Measurements from ENCODE around the gene CAMK2D. TPM values are rescaled to one million over a fixed set of nuclear protein-coding genes. Genes with fewer than 3 reads are reported as not detected.

CAMK2D gene
- total RNA-seq, 2 donors from 2014 or later, result 85.0 to 92.9 TPM

DNA sequence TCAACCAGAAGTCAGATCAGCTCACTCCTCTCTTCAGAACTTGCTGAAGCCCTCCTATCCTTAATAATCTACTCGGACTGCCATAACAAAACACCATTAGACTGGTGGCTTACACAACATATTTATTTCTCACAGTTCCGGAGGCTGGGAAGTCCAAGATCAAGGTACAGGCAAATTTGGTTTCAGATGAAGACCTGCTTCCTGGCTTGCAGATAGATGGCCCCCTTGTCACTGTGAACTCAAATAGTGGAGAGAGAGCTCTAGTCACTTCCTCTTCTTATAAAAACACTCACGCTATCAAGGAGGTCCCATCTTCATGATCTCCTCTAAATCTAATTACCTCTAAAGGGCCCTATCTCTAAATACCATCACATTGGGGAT lies 125.1 kb downstream of the CAMK2D start:
- Mint-ChIP-seq H3K27ac (peak overlapping the region; percentile 58), H3K4me1 (ENCODE audit: low read depth) (peaks cover 50% of the 10 kb centered on the region), H3K27me3 (ENCODE audit: low read depth) (no peaks in the 10 kb centered on the region), H3K4me3 (peak overlapping the region; percentile 46 to 54), H3K9me3 (no peaks in the 10 kb centered on the region), H3K36me3 (ENCODE audit: insufficient read depth in 2 of 2) (peaks cover 2 to 4% of the 10 kb centered on the region in 2 donors)
- ATAC-seq (replicated peaks in 1 of 2), result peak; percentile 56 to 73
- DNase-seq, result no peak

DNA sequence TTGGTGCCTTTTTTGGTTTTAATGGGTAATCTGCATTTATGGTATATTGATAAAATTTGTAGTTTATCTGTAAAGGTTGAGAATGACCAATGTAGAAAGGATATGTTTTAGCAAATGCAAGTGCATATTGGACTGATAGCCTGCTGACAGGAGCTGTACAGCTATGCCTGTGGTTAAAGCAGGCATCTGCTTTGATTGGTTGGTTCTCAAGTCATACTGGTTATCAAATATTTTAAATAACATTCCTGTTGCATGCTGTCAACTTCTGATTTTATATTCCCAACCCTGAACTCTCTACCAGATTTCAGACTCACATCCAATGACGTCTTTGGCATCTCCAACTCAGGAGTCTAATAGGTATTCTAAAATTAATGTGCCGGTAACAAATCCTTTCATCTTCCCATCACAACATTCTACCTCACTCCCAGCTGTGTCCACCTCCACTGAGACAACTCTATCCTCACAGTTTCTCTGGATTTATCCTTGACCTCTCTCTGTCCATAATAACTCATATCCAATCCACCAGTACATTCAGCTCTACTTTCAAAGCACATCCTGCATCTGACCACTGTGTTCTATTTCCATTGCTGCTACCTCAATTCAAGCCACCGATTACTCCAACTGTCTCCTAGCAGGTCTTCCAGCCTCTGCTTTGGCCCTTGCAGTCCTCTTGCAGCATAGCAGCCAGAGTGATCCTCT lies 125.7 kb downstream of the CAMK2D start:
- DNase-seq, result no peak
- no peaks in the 10 kb centered on the region for H3K9me3 Mint-ChIP-seq
- ATAC-seq (replicated peaks in 1 of 2), result no peak
- H3K4me3 Mint-ChIP-seq, result no peak overlapping the region
- no peak overlapping the region for H3K27ac Mint-ChIP-seq
- H3K36me3 Mint-ChIP-seq (ENCODE audit: insufficient read depth in 2 of 2), result peaks cover 2 to 4% of the 10 kb centered on the region in 2 donors
- H3K27me3 Mint-ChIP-seq (ENCODE audit: low read depth), result no peaks in the 10 kb centered on the region
- H3K4me1 Mint-ChIP-seq (ENCODE audit: low read depth), result peaks cover 48% of the 10 kb centered on the region

DNA sequence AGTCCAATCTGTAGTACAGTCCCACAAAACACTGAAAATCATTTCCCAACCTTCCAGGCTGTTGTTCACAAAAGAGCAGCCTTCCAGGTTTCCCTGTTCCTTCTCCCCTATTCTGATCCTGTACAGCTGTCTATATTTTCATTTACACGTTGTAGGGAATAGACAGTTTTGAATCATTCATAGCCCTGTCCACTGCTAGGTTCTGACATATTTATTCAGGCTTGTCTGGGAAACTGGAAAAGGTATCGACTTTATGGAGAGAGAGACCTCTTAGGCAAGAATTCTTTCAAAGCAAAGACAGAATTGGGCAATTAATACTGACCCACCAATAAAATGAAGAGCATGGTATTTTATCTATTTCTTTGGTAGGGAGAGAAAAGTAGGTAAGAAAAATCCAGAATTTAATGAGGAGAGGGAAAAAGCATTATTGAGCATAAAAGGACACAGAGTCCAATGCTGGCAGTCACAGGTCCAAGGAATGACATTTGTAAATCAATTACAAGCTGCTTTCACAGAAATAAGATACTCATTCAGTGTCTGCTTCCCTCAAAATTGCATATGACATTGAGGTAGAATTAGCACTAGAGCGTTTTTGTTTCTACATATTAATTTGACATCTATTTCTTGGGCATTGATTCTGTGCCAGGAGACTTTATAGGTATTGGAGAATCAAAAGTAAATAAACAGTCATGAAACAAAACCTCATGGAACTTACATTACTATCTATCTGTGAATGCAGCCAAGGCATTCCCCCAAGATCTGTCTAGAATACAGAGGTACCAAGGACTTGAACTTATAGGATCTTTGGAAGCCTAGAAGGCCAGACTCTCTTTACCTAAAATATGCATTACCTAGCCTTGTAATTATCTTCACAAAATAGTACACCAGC lies 127.2 kb downstream of the CAMK2D start:
- H3K4me3 Mint-ChIP-seq, result no peak overlapping the region
- H3K9me3 Mint-ChIP-seq, result no peaks in the 10 kb centered on the region
- peaks cover 2 to 4% of the 10 kb centered on the region in 2 donors for H3K36me3 Mint-ChIP-seq (ENCODE audit: insufficient read depth in 2 of 2)
- H3K27me3 Mint-ChIP-seq (ENCODE audit: low read depth), result no peaks in the 10 kb centered on the region
- H3K27ac Mint-ChIP-seq, result peak overlapping the region; percentile 44
- ATAC-seq (replicated peaks in 1 of 2) (no peak), DNase-seq (no peak)
- peaks cover 39% of the 10 kb centered on the region for H3K4me1 Mint-ChIP-seq (ENCODE audit: low read depth)

DNA sequence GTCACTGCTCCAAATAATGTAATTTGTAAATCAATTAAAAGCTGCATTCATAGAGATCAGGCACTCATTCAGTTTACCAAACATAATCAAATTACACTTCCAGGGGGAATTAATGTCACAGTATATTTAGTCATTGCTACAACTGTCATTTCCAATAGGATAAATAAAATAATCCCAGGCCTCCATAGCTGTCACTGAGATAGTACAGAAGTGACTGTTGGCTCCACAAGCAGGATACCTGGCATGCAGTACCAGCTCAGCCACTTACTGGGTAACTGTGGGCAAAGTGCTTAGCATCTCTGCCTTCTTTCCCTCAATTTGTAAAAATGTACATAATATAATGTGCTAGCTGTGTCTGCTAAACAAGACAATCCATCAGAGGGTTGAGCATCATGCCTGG lies 128.1 kb downstream of the CAMK2D start:
- DNase-seq, result no peak
- ATAC-seq (replicated peaks in 1 of 2), result no peak

DNA sequence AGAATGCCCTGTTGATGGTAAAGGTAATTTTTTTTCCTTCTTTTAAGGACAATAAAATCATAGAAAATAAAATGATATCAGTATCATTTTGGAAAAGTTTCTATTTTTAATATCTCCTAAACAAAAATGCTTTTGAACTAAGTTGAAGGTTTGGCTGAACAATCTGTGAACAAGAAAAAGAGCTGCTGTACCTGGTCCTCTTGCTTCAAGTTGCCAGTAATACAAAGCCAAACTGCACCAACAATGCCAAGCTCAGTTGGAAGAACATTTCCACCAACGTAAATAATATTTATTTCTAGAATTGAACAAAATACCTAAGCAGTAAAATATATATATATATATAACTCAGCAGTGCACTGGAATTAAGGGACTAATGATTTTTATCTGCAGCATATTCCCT lies 132.8 kb downstream of the CAMK2D start:
- no peak for ATAC-seq (replicated peaks in 1 of 2)
- H3K36me3 Mint-ChIP-seq (ENCODE audit: insufficient read depth in 2 of 2), result peaks cover 5 to 12% of the 10 kb centered on the region in 2 donors
- H3K27ac Mint-ChIP-seq, result no peak overlapping the region
- no peaks in the 10 kb centered on the region for H3K9me3 Mint-ChIP-seq
- H3K4me1 Mint-ChIP-seq (ENCODE audit: low read depth), result peaks cover 42% of the 10 kb centered on the region
- H3K4me3 Mint-ChIP-seq, result no peak overlapping the region
- no peaks in the 10 kb centered on the region for H3K27me3 Mint-ChIP-seq (ENCODE audit: low read depth)
- DNase-seq, result no peak

More for the DNA sequence above, 128.1 kb downstream of the CAMK2D start:
- Mint-ChIP-seq H3K4me1 (ENCODE audit: low read depth) (peaks cover 30% of the 10 kb centered on the region), H3K9me3 (no peaks in the 10 kb centered on the region), H3K4me3 (no peak overlapping the region), H3K36me3 (ENCODE audit: insufficient read depth in 2 of 2) (peaks cover 2 to 4% of the 10 kb centered on the region in 2 donors), H3K27me3 (ENCODE audit: low read depth) (no peaks in the 10 kb centered on the region), H3K27ac (no peak overlapping the region)

DNA sequence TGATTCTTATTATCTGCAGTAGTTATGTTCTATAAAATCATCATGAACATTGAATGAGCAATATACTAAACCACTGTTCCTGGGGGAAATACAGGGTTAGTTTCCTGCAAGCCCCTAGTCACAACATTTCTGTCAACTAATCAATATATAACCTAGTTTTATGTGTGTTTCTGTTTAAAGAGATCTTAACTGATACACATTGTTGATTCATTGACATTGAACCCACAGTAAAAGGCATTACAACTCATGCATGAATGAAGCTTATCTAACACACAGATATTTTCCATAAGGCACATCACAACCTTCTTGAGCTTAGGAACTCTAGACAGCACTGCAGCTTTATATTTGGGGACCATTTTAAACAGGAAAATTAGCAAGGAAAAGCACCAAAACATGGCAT lies 134.2 kb downstream of the CAMK2D start:
- peaks cover 46% of the 10 kb centered on the region for H3K4me1 Mint-ChIP-seq (ENCODE audit: low read depth)
- DNase-seq (no peak), ATAC-seq (replicated peaks in 1 of 2) (no peak)
- H3K4me3 Mint-ChIP-seq, result no peak overlapping the region
- no peaks in the 10 kb centered on the region for H3K9me3 Mint-ChIP-seq
- H3K36me3 Mint-ChIP-seq (ENCODE audit: insufficient read depth in 2 of 2), result peaks cover 5 to 13% of the 10 kb centered on the region in 2 donors
- H3K27me3 Mint-ChIP-seq (ENCODE audit: low read depth), result no peaks in the 10 kb centered on the region
- no peak overlapping the region for H3K27ac Mint-ChIP-seq

DNA sequence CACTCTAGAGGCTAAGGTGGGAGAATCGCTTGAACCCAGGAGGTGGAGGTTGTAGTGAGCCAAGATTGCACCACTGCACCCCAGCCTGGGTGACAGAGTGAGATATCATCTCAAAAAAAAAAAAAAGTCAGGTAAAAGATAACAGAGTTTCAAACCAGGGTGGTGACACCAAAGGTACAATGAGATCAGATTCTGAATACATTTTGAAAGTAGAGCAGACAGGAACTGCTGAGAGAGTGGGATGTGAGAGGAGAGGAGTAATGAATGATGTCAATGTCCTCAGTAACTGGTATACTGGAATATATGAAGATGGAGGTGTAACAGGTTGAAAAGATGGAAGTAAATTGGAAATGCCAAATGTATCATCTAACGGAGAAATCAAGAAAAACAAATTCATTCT lies 135.6 kb downstream of the CAMK2D start:
- ATAC-seq (replicated peaks in 1 of 2), result peak; percentile 90 to 95
- no peaks in the 10 kb centered on the region for H3K27me3 Mint-ChIP-seq (ENCODE audit: low read depth)
- H3K27ac Mint-ChIP-seq, result peak overlapping the region; percentile 11
- peaks cover 54% of the 10 kb centered on the region for H3K4me1 Mint-ChIP-seq (ENCODE audit: low read depth)
- H3K36me3 Mint-ChIP-seq (ENCODE audit: insufficient read depth in 2 of 2), result peaks cover 7 to 16% of the 10 kb centered on the region in 2 donors
- H3K9me3 Mint-ChIP-seq, result no peaks in the 10 kb centered on the region
- peak overlapping the region; percentile 16 to 41 for H3K4me3 Mint-ChIP-seq
- DNase-seq, result peak; percentile 14 to 17

DNA sequence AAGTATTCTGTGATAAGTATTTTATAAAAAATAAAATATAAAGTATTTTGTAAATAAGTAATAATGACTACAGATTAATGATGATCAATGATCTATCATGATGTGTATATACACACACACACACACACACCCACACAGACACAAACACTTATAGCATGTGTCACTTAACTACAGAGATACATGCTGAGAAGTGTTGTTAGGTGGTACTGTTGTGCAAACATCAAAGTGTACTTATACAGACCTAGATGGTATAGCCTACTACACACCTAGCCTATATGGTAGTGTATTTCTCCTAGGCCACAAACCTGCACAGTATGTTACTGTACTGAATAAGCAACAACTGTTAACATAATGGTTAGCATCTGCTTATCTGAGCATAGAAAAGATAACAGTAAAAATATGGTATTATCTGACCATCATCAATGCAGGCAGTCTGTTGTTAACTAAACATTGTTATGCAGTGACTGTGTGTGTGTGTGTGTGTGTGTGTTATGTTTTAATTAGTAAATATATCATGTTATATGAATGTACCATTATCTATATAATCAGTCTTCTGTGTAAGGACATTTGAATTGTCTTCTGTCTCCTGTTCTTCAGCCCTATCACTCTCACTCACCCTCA lies 138.2 kb downstream of the CAMK2D start:
- H3K27me3 Mint-ChIP-seq (ENCODE audit: low read depth), result no peaks in the 10 kb centered on the region
- H3K36me3 Mint-ChIP-seq (ENCODE audit: insufficient read depth in 2 of 2), result peaks cover 7 to 16% of the 10 kb centered on the region in 2 donors
- H3K4me1 Mint-ChIP-seq (ENCODE audit: low read depth), result peaks cover 47% of the 10 kb centered on the region

DNA sequence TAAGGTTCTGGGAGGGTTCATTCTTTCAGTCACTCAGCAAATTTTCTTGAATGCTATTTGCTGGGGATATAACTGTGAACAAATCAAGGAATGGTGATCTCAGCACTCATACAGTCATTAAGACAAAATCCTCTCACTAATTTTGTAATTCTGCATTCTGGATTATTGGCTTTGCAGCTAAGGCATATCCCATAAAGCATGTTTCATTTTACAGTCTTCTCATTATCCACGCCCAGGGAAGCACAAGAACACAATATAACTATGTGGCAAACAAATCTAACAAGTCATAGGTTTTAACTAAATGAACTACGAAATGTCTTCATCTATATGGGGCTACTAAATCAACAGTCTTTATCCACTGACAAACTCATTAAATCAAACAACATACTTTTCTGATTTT lies 139.9 kb downstream of the CAMK2D start:
- Mint-ChIP-seq H3K9me3 (no peaks in the 10 kb centered on the region), H3K27me3 (ENCODE audit: low read depth) (no peaks in the 10 kb centered on the region), H3K36me3 (ENCODE audit: insufficient read depth in 2 of 2) (peaks cover 7 to 23% of the 10 kb centered on the region in 2 donors), H3K4me3 (no peak overlapping the region), H3K27ac (no peak overlapping the region), H3K4me1 (ENCODE audit: low read depth) (peaks cover 41% of the 10 kb centered on the region)
- no peak for ATAC-seq (replicated peaks in 1 of 2)
- DNase-seq, result no peak

More for the DNA sequence above, 138.2 kb downstream of the CAMK2D start:
- Mint-ChIP-seq H3K4me3 (no peak overlapping the region), H3K9me3 (no peaks in the 10 kb centered on the region), H3K27ac (no peak overlapping the region)
- ATAC-seq (replicated peaks in 1 of 2) (no peak), DNase-seq (no peak)

DNA sequence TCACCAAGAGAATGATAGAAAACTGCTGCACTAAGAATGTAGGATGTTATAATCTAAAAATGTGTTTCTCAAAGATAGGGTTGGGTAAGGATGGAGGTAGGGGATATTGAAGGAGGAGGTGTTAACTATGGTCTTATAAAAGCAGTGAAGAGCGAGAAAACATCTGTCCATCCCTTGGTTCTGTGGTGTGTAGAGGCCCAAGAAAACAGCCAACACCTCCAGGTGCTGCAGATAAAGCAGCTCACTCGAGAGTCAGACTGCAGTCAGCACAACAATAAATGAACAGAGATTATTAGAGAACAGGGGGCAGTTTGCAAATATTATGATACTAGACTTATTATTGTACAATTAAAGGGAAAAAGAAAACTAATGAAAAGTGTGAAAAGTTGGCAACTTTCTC lies 141.5 kb downstream of the CAMK2D start:
- Mint-ChIP-seq H3K4me3 (no peak overlapping the region), H3K27me3 (ENCODE audit: low read depth) (no peaks in the 10 kb centered on the region), H3K36me3 (ENCODE audit: insufficient read depth in 2 of 2) (peaks cover 2 to 20% of the 10 kb centered on the region in 2 donors), H3K9me3 (no peaks in the 10 kb centered on the region), H3K4me1 (ENCODE audit: low read depth) (peaks cover 31% of the 10 kb centered on the region), H3K27ac (no peak overlapping the region)
- DNase-seq (no peak), ATAC-seq (replicated peaks in 1 of 2) (no peak)

DNA sequence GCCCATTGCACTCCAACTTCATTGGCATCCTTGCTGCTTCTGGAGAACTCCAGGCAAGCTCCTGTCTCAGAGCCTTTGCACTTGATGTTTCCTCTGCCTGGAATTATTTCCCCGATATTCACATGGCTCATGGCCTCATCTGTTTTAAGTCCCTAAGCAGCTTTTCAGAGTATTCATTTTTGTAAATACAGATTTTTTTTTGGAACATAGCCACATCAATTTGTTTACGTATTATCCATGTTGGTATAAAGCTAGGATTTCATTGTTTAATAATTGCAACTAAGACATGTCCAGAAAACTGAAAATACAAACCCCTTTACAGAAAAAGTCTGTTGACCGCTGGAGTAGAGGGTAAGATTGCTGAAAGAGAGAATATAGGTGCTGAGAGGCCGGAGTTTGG lies 142.0 kb downstream of the CAMK2D start:
- Mint-ChIP-seq H3K9me3 (no peaks in the 10 kb centered on the region), H3K27ac (no peak overlapping the region), H3K36me3 (ENCODE audit: insufficient read depth in 2 of 2) (peaks cover 2 to 16% of the 10 kb centered on the region in 2 donors), H3K4me1 (ENCODE audit: low read depth) (peaks cover 32% of the 10 kb centered on the region), H3K27me3 (ENCODE audit: low read depth) (no peaks in the 10 kb centered on the region), H3K4me3 (no peak overlapping the region)
- DNase-seq (no peak), ATAC-seq (replicated peaks in 1 of 2) (no peak)

DNA sequence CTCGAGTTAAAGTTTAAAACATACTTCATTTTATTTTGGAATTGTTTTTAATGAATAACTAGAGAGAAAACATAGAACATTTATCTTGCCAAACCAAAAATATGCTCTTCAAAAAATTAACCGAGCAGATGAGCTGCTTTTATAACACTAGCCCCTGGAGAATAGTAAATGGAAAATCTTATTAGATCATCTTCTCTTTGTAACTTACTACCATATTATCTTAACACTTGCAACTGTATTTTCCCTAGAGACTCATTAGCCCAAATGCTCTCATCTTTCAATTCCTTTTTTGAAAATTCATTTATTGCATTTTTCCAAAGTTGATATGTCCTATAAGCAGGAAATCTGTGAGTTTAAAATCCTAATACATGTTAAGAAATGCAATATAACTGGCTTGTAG lies 143.3 kb downstream of the CAMK2D start:
- ATAC-seq (replicated peaks in 1 of 2), result no peak
- no peaks in the 10 kb centered on the region for H3K27me3 Mint-ChIP-seq (ENCODE audit: low read depth)

DNA sequence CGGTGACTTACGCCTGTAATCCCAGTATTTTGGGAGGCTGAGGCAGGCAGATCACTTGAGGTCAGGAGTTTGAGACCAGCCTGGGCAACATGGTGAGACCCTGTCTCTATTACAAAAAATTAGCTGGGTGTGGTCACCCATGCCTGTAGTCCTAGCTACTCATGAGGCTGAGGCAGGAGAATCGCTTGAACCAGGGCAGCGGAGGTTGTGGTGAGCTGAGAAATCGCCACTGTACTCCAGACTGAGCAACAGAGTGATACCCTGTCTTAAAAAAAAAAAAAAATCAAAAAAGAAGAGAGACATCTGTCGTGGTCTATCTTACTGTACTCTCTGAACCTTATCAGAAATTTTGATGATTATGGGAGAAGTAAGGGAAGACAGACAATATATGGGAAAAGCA lies 144.3 kb downstream of the CAMK2D start:
- ATAC-seq (replicated peaks in 1 of 2) (no peak), DNase-seq (no peak)
- Mint-ChIP-seq H3K36me3 (ENCODE audit: insufficient read depth in 2 of 2) (peaks cover 2 to 14% of the 10 kb centered on the region in 2 donors), H3K27me3 (ENCODE audit: low read depth) (no peaks in the 10 kb centered on the region), H3K4me3 (no peak overlapping the region), H3K9me3 (no peaks in the 10 kb centered on the region), H3K4me1 (ENCODE audit: low read depth) (peaks cover 36% of the 10 kb centered on the region), H3K27ac (no peak overlapping the region)

More for the DNA sequence above, 143.3 kb downstream of the CAMK2D start:
- Mint-ChIP-seq H3K27ac (no peak overlapping the region), H3K4me3 (no peak overlapping the region), H3K9me3 (no peaks in the 10 kb centered on the region), H3K36me3 (ENCODE audit: insufficient read depth in 2 of 2) (peaks cover 2 to 14% of the 10 kb centered on the region in 2 donors), H3K4me1 (ENCODE audit: low read depth) (peaks cover 41% of the 10 kb centered on the region)
- no peak for DNase-seq
